HL-60 (cell line): ENCODE data around the gene CASKIN2.

Source experiments
- CTCF ChIP-seq: IDR thresholded peaks from one replicate; pipeline ENCODE4 v1.5.1; 2011; ENCODE audit warnings: low read length, control low read depth, inconsistent platforms; ENCODE audit not compliant: insufficient read depth
- POLR2AphosphoS5 ChIP-seq: IDR thresholded peaks from 2 replicates; pipeline ENCODE4 v1.6.1; 2012; ENCODE audit warnings: low read depth
- REST ChIP-seq: IDR thresholded peaks from 2 replicates; pipeline ENCODE4 v1.6.1; 2012; ENCODE audit warnings: low read depth; ENCODE audit not compliant: insufficient replicate concordance
- SPI1 ChIP-seq: IDR thresholded peaks from 2 replicates; pipeline ENCODE4 v1.6.1; 2012; ENCODE audit warnings: low read depth, mild to moderate bottlenecking, borderline replicate concordance

DNA sequence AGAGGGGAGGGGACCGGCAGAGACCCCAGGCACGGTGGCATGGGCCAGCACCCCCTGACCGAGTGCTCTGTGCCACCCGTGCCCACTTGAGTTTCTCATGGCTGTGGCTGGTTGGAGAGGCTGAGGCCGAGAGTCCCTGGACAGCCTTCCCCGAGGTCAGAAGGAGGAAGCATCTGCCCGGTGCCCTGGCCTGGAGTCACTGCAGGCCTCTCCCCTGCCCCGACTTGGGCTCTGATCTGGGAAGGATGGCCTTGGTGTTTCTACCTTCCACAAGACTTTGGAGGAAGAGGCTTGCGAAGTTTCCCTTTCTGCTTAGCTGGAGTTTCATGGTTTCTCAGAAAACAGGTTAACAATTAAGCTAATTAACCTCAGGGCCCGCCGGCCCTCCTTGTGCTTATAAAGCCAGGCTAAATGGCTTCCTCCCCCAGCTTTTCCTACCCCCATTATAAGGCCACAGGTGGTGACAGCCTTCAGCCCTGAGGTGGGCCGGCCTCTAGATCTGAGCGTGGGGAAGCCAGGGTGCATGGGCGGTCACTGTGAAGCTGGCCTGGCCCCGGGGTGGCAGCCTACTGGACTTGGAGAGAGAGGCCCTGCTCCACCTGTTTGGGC is 27.5 kb upstream of the CASKIN2 start:
- TF ChIP-seq REST (no peak), CTCF (no peak), POLR2AphosphoS5 (no peak), SPI1 (no peak)
